HEK293T (cell line): ENCODE measurements around the gene CNPPD1.

Experiments
- CTCF ChIA-PET: fragments of 350-600 bp; formaldehyde crosslinking; extraction: SDS; loops from one replicate; lab custom pipeline; 2021; ENCODE audit warnings: antibody characterized with exemption, inconsistent platforms; lab: Yijun Ruan, JAX
- POLR2A ChIA-PET: fragments of 350-600 bp; formaldehyde crosslinking; extraction: SDS; loops from one replicate; lab custom pipeline; 2020; ENCODE audit warnings: antibody characterized with exemption, inconsistent platforms; lab: Yijun Ruan, JAX
- DNase-seq: peaks from one replicate; pipeline ENCODE4 v3.0.0; 2012; ENCODE audit warnings: mixed read lengths; ENCODE audit errors: extremely low spot score
- ARNT ChIP-seq: fragments of 450-650 bp; IDR thresholded peaks from 2 replicates; pipeline ENCODE4 v1.6.1; 2017; ENCODE audit warnings: mild to moderate bottlenecking
- BHLHE40 ChIP-seq: fragments of 450-650 bp; IDR thresholded peaks from 2 replicates; pipeline ENCODE4 v1.6.1; 2016; ENCODE audit warnings: mild to moderate bottlenecking, moderate library complexity, borderline replicate concordance
- CTBP1 ChIP-seq: fragments of 450-650 bp; IDR thresholded peaks from 2 replicates; pipeline ENCODE4 v1.6.1; 2016; ENCODE audit warnings: borderline replicate concordance
- ELF4 ChIP-seq: fragments of 450-650 bp; IDR thresholded peaks from 2 replicates; pipeline ENCODE4 v1.6.1; 2017; ENCODE audit warnings: antibody characterized with exemption
- FOXA1 ChIP-seq: fragments of 450-650 bp; IDR thresholded peaks from 2 replicates; pipeline ENCODE4 v1.6.1; 2016; ENCODE audit warnings: mild to moderate bottlenecking
- FOXK2 ChIP-seq: fragments of 450-650 bp; IDR thresholded peaks from 2 replicates; pipeline ENCODE4 v1.6.1; 2016; ENCODE audit warnings: mild to moderate bottlenecking
- FOXM1 ChIP-seq: fragments of 450-650 bp; IDR thresholded peaks from 2 replicates; pipeline ENCODE4 v1.6.1; 2017; ENCODE audit warnings: mild to moderate bottlenecking, borderline replicate concordance
- HDGF ChIP-seq: fragments of 450-650 bp; IDR thresholded peaks from 2 replicates; pipeline ENCODE4 v1.6.1; 2017; ENCODE audit warnings: antibody characterized with exemption, borderline replicate concordance
- L3MBTL2 ChIP-seq: fragments of 450-650 bp; conservative IDR thresholded peaks from 2 replicates; pipeline ENCODE4 v1.6.1; 2016; ENCODE audit warnings: mild to moderate bottlenecking
- LEF1 ChIP-seq: fragments of 450-650 bp; IDR thresholded peaks from 2 replicates; pipeline ENCODE4 v1.6.1; 2017; ENCODE audit warnings: mild to moderate bottlenecking, borderline replicate concordance
- NFRKB ChIP-seq: fragments of 450-650 bp; IDR thresholded peaks from 2 replicates; pipeline ENCODE4 v1.6.1; 2016; ENCODE audit warnings: mild to moderate bottlenecking, moderate library complexity
- PKNOX1 ChIP-seq: fragments of 450-650 bp; IDR thresholded peaks from 2 replicates; pipeline ENCODE4 v1.6.1; 2016
- SP1 ChIP-seq: fragments of 450-650 bp; IDR thresholded peaks from 2 replicates; pipeline ENCODE4 v1.6.1; 2017
- SUZ12 ChIP-seq: fragments of 450-650 bp; IDR thresholded peaks from 2 replicates; pipeline ENCODE4 v1.6.1; 2016; ENCODE audit warnings: mild to moderate bottlenecking
- TARDBP ChIP-seq: fragments of 450-650 bp; IDR thresholded peaks from 2 replicates; pipeline ENCODE4 v1.6.1; 2016
- ZNF384 ChIP-seq: fragments of 450-650 bp; IDR thresholded peaks from 2 replicates; pipeline ENCODE4 v1.6.1; 2016

CNPPD1 gene

GRCh38 chr2:219176818-219177551 lies at the start of gene CNPPD1:
Gene CNPPD1 (minus strand): TSS chr2:219176925. CDS start chr2:219176828, 97 bp downstream.
- TF ChIP-seq TARDBP (no peak), FOXK2 (no peak), LEF1 (no peak), CTBP1 (no peak), ELF4 (no peak), SUZ12 (no peak), PKNOX1 (no peak), HDGF (no peak), BHLHE40 (no peak), ZNF384 (no peak), FOXA1 (no peak), ARNT (no peak), FOXM1 (peak; percentile 27; the same call in 1 of the 2 replicates), L3MBTL2 (peak; percentile 61), NFRKB (no peak)
- POLR2A ChIA-PET, result interaction anchor here (0.6 to 2.5 kb wide), 25 partner anchors 10 to 290 kb away, joined by 3 to 25 read pairs (median 4); partner anchors contain the start of genes ABCB6, ANKZF1, ATG9A and CDK5R2
- CTCF ChIA-PET, result interaction anchor here (1.1 to 1.6 kb wide), 3 partner anchors 31 to 118 kb away, joined by 3 to 7 read pairs (median 5); partner anchors contain the start of gene DNAJB2
- peak; percentile 70 for DNase-seq

GRCh38 chr2:219225350-219225749 lies 48.6 kb upstream of the CNPPD1 start:
- ChIA-PET CTCF (no interaction called here), POLR2A (interaction anchor here (1.8 kb wide), 1 partner anchor 20 kb away, joined by 10 read pairs; the partner anchor contains the start of genes GLB1L and STK16)
- TF ChIP-seq SP1 (no peak), FOXA1 (no peak), ZNF384 (no peak), BHLHE40 (no peak), CTBP1 (no peak), TARDBP (no peak), SUZ12 (no peak), ELF4 (no peak), HDGF (no peak)
- no peak for DNase-seq

GRCh38 chr2:219223831-219224610 lies 47.3 kb upstream of the CNPPD1 start:
- ChIA-PET POLR2A (interaction anchor here (1.4 kb wide), 1 partner anchor 47 kb away, joined by 3 read pairs; the partner anchor contains the start of gene CNPPD1), CTCF (interaction anchor here (0.5 kb wide), 1 partner anchor 65 kb away, joined by 3 read pairs; no protein-coding TSS in a partner anchor)
- no peak for DNase-seq
- TF ChIP-seq NFRKB (no peak), SUZ12 (no peak), HDGF (no peak), SP1 (no peak), ELF4 (no peak), ZNF384 (no peak), FOXK2 (no peak), CTBP1 (no peak), LEF1 (no peak), ARNT (no peak), BHLHE40 (no peak), L3MBTL2 (no peak), FOXM1 (no peak), PKNOX1 (no peak), TARDBP (no peak), FOXA1 (no peak)

- no peak for DNase-seq
- ChIA-PET POLR2A (interaction anchor here (0.9 kb wide), 1 partner anchor 16 kb away, joined by 4 read pairs; no protein-coding TSS in a partner anchor), CTCF (no interaction called here)
- TF ChIP-seq L3MBTL2, result no peak
- no peak for TF ChIP-seq PKNOX1
- TF ChIP-seq BHLHE40, result no peak
- TF ChIP-seq CTBP1, result no peak
- TF ChIP-seq SUZ12, result no peak
- TF ChIP-seq ZNF384, result no peak
- no peak for TF ChIP-seq LEF1
- no peak for TF ChIP-seq FOXK2
- TF ChIP-seq HDGF, result no peak
- TF ChIP-seq ELF4, result no peak
- no peak for TF ChIP-seq FOXM1
- no peak for TF ChIP-seq FOXA1
- TF ChIP-seq SP1, result no peak
- no peak for TF ChIP-seq ARNT
- no peak for TF ChIP-seq TARDBP
- no peak for TF ChIP-seq NFRKB
These were observed 45.3 kb upstream of the CNPPD1 start for GRCh38 chr2:219221957-219222518.
